MM.1S (cell line): ENCODE measurements around the gene NEDD4.

Experiments
- CTCF ChIP-seq: fragments of 300-600 bp; sonication (generic); IDR thresholded peaks from 2 replicates; pipeline ENCODE4 v1.5.1; 2016; ENCODE audit warnings: antibody characterized with exemption, low read length, mixed read lengths
- EZH2 ChIP-seq: fragments of 300-600 bp; sonication (generic); optimal IDR thresholded peaks from 2 replicates; pipeline ENCODE3; 2017; ENCODE audit warnings: low read depth, mild to moderate bottlenecking, antibody characterized with exemption, low read length, mixed read lengths

GRCh38 chr15:55789066-55789660 lies 204.2 kb downstream of the NEDD4 start:
- TF ChIP-seq CTCF (peak; percentile 77), EZH2 (no peak)
